ENCODE data around the gene ALDH4A1. TPM values are rescaled to one million over a fixed set of nuclear protein-coding genes. Genes with fewer than 3 reads are reported as not detected.

Gene ALDH4A1
- total RNA-seq, 4 donors from 2014 or later, result 22.2 to 96.8 (median 67.3) TPM

- ATAC-seq (ENCODE audit: low FRiP score) (no peak), DNase-seq (ENCODE audit: low spot score) (no peak)
- TF ChIP-seq, protein P1, sequence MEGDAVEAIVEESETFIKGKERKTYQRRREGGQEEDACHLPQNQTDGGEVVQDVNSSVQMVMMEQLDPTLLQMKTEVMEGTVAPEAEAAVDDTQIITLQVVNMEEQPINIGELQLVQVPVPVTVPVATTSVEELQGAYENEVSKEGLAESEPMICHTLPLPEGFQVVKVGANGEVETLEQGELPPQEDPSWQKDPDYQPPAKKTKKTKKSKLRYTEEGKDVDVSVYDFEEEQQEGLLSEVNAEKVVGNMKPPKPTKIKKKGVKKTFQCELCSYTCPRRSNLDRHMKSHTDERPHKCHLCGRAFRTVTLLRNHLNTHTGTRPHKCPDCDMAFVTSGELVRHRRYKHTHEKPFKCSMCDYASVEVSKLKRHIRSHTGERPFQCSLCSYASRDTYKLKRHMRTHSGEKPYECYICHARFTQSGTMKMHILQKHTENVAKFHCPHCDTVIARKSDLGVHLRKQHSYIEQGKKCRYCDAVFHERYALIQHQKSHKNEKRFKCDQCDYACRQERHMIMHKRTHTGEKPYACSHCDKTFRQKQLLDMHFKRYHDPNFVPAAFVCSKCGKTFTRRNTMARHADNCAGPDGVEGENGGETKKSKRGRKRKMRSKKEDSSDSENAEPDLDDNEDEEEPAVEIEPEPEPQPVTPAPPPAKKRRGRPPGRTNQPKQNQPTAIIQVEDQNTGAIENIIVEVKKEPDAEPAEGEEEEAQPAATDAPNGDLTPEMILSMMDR (IDR thresholded peaks at IDR 0.05), result no peak
Measured at GRCh38 chr1:18903291-18903756, 969 bp upstream of the ALDH4A1 start.

- TF ChIP-seq, protein P1 (IDR thresholded peaks at IDR 0.05), result no peak
- ATAC-seq (ENCODE audit: low FRiP score), result no peak
- DNase-seq (ENCODE audit: low spot score), result no peak
Measured at GRCh38 chr1:18901952-18902522, 318 bp downstream of the ALDH4A1 start.

DNA sequence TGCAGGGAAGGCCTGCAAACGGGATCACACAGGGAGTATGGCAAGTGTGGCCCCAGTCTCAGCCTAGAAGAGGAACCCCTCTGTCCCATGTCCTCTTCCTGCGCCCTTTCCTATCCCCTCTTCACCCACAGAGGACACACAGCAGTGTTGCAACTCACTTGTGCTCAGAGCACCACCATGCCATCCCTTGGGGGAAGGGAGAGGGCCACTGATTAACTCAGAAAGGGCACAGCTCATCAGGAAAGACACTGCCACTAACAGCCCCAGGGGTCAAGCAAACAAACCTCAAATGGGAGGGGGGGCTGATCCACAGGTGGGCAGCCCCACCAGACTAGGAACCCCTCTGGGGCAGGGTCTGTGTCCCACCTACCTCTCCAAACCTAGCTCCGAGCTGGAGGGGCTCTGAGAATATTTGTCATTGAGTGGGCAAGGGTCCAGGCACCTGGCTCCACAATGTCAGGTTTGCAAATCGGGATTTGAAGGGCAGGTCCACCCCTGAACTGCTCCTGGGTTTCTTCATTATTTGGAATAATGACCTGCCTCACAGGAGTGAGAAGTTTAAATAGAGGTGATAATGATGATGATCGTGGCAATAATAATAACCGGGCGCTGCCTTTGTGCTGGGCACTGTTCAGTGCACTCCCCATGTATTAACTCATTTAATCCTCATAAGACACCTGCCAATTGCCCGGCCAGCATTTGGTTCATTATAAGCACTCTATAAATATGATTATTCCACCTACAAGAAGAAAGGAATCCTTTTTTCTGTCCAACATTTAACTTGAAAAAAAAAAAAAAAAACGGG is 1.0 kb downstream of the ALDH4A1 start:
- TF ChIP-seq, protein P1 (IDR thresholded peaks at IDR 0.05), result no peak
- DNase-seq (ENCODE audit: low spot score), result no peak
- no peak for ATAC-seq (ENCODE audit: low FRiP score)

GRCh38 chr1:18900303-18900841 is 2.0 kb downstream of the ALDH4A1 start:
- DNase-seq (ENCODE audit: low spot score) (no peak), ATAC-seq (ENCODE audit: low FRiP score) (no peak)
- TF ChIP-seq, protein P1 (IDR thresholded peaks at IDR 0.05), result no peak

DNA sequence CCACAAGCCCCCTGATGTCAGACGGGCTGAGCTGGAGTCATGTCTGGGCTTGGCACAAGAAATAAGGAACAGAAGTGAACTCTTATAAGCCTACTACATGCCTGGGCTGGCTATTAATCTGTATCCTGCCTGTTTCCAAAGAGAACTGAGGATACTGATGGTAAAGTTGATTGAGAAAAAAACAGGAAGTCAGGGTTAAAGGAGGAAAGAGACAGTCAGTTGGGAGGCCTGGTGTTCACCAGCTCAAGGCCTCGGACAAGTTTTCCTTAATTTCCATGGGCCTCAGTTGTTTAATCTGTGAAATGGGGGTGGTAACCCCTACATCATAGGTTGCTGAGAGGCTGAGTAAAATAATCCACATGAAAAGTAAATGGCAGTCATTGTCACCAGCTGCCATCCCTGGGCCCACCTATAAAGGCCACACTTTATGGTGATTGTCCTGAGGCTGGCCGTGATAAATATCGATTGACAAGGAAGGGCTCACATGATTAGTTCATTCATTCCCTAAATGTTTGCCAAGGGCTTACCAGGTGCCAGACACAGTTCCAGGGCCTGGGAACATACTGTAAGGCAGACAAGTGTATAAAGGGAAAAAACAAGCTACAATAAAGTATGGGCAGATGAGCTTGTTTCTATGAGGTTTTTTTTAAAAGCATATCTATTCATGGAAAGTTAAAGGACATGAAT is 2.8 kb downstream of the ALDH4A1 start:
- TF ChIP-seq, protein P1 (IDR thresholded peaks at IDR 0.05), result no peak
- DNase-seq (ENCODE audit: low spot score), result no peak
- no peak for ATAC-seq (ENCODE audit: low FRiP score)

- DNase-seq (ENCODE audit: low spot score), result no peak
- TF ChIP-seq, protein P1 (IDR thresholded peaks at IDR 0.05), result no peak
- no peak for ATAC-seq (ENCODE audit: low FRiP score)
Measured at GRCh38 chr1:18898567-18898966, 3.8 kb downstream of the ALDH4A1 start.
